K562 (cell line): Measurements from ENCODE around the gene RASGEF1C. TPM values are rescaled to one million over a fixed set of nuclear protein-coding genes. Genes with fewer than 3 reads are reported as not detected.
A peak's percentile ranks its signal among the peaks of the same experiment; 100 is the strongest.

Experiments
- E2F3 ChIP-seq: fragments of 250-450 bp; sonication (Bioruptor Pico); IDR thresholded peaks from 2 replicates; pipeline ENCODE4 v1.4.0; 2020; ENCODE audit warnings: mild to moderate bottlenecking
- ETV5 ChIP-seq: sonication (generic); formaldehyde crosslinking; IDR thresholded peaks from 2 replicates; pipeline ENCODE4 v1.4.0; 2020; ENCODE audit warnings: low read depth, mild to moderate bottlenecking, missing genetic modification reagents
- EZH2 ChIP-seq: IDR thresholded peaks from 2 replicates; pipeline ENCODE4 v1.6.1; 2012; ENCODE audit warnings: low read depth, mild to moderate bottlenecking, inconsistent platforms, low read length, borderline replicate concordance
- HDAC2 ChIP-seq: fragments of 450-650 bp; IDR thresholded peaks from 2 replicates; pipeline ENCODE4 v1.6.1; 2016; ENCODE audit warnings: mild to moderate bottlenecking
- LCOR ChIP-seq: sonication (generic); formaldehyde crosslinking; IDR thresholded peaks from 2 replicates; pipeline ENCODE4 v1.8.0; 2022; ENCODE audit warnings: mild to moderate bottlenecking, missing genetic modification reagents
- MTA3 ChIP-seq: fragments of 450-650 bp; formaldehyde crosslinking; IDR thresholded peaks from 2 replicates; pipeline ENCODE4 v1.6.1; 2017; ENCODE audit warnings: mild to moderate bottlenecking, borderline replicate concordance
- NCOA2 ChIP-seq, 2 experiments: fragments of 450-650 bp; IDR thresholded peaks; 2 replicates each; pipeline ENCODE4 v1.6.1; 2018; ENCODE audit warnings: mild to moderate bottlenecking in 2 of 2, moderate library complexity in 1 of 2; ENCODE audit not compliant: partially characterized antibody in 2 of 2
- NFYB ChIP-seq: IDR thresholded peaks from 2 replicates; pipeline ENCODE4 v1.6.1; 2011; ENCODE audit warnings: mild to moderate bottlenecking, moderate library complexity; ENCODE audit not compliant: insufficient read length; ENCODE audit errors: extremely low read depth
- NR2C2 ChIP-seq, 2 experiments: fragments of 200-800 bp in 1 of 2; sonication (Bioruptor generic) in 1 of 2; sonication (generic) in 1 of 2; formaldehyde crosslinking in 1 of 2; IDR thresholded peaks; 2 replicates each; pipeline versions ENCODE4 v1.6.1 to v1.8.0; 2016 to 2022; ENCODE audit warnings: mild to moderate bottlenecking in 1 of 2, missing compliant biosample characterization in 1 of 2, missing genetic modification characterization in 1 of 2, missing genetic modification reagents in 1 of 2
- THRAP3 ChIP-seq: fragments of 450-650 bp; IDR thresholded peaks from 2 replicates; pipeline ENCODE4 v1.6.1; 2016; ENCODE audit warnings: mild to moderate bottlenecking, inconsistent platforms, borderline replicate concordance
- TSC22D4 ChIP-seq: fragments of 450-650 bp; IDR thresholded peaks from 2 replicates; pipeline ENCODE4 v1.6.1; 2016; ENCODE audit warnings: missing genetic modification characterization, missing biosample characterization, control low read depth
- U2AF2 ChIP-seq: fragments of 200-400 bp; formaldehyde crosslinking; optimal IDR thresholded peaks from 2 replicates; pipeline ENCODE3; 2017; ENCODE audit warnings: low read depth, mild to moderate bottlenecking, low read length
- ZC3H4 ChIP-seq: sonication (generic); formaldehyde crosslinking; IDR thresholded peaks from 2 replicates; pipeline ENCODE4 v1.9.0; 2021; ENCODE audit warnings: missing genetic modification reagents, borderline replicate concordance
- ZNF134 ChIP-seq: fragments of 250-450 bp; sonication (Bioruptor Pico); conservative IDR thresholded peaks from 2 replicates; pipeline ENCODE4 v1.4.0; 2020
- ZNF24 ChIP-seq: fragments of 450-650 bp; IDR thresholded peaks from 2 replicates; pipeline ENCODE4 v1.6.1; 2016
- polyA plus RNA-seq, 8 experiments: library from polyadenylated mRNA; depleted of rRNA in 4 of 8; stranded (reverse) in 5 of 8; unstranded in 3 of 8; fragments of >200 nt; fragmentation: Nextera tagmentation in 2 of 8; fragmentation: Illumina TruSeq in 1 of 8; extraction: Ambion mirVana in 2 of 8; extraction: Trizol in 1 of 8; gene quantifications; 2 replicates each; pipeline versions ENCODE4 v1.2.1 to v1.2.3, GENCODE V29; 2011 to 2014; ENCODE audit warnings: inconsistent platforms in 1 of 8, missing spikeins in 1 of 8
- total RNA-seq, 7 experiments: library from RNA; depleted of rRNA in 6 of 7; stranded (reverse); fragments of >200 nt in 6 of 7; fragmentation: Illumina TruSeq in 2 of 7; extraction: Trizol in 2 of 7; gene quantifications; 2 replicates each; pipeline versions ENCODE4 v1.2.1 to v1.2.3, GENCODE V29; 2011 to 2021; ENCODE audit warnings: low replicate concordance in 1 of 7
- TF ChIP-seq, protein P1 (sequence below): fragments of 250-450 bp; sonication (Bioruptor Pico); IDR thresholded peaks from 2 replicates; pipeline ENCODE4 v1.4.0; 2020; ENCODE audit warnings: borderline replicate concordance
- TF ChIP-seq, protein P2 (sequence below): fragments of 450-650 bp; IDR thresholded peaks from 2 replicates; pipeline ENCODE4 v1.7.1; 2018; ENCODE audit warnings: mild to moderate bottlenecking, low read depth; ENCODE audit not compliant: partially characterized antibody
- TF ChIP-seq, protein P3 (sequence below): sonication (generic); formaldehyde crosslinking; IDR thresholded peaks from 2 replicates; pipeline ENCODE4 v1.5.0; 2020; ENCODE audit warnings: missing genetic modification reagents
- TF ChIP-seq, protein P4 (sequence below), 2 experiments: fragments of 200-800 bp in 1 of 2; sonication (Bioruptor generic) in 1 of 2; sonication (generic) in 1 of 2; formaldehyde crosslinking in 1 of 2; IDR thresholded peaks in 1 of 2; conservative IDR thresholded peaks in 1 of 2; 2 replicates each; pipeline versions ENCODE4 v1.5.0 to v1.6.1; 2016 to 2020; ENCODE audit warnings: missing compliant biosample characterization in 1 of 2, missing genetic modification characterization in 1 of 2, missing genetic modification reagents in 1 of 2
- TF ChIP-seq, protein P5 (sequence below): fragments of 250-450 bp; sonication (Bioruptor Pico); IDR thresholded peaks from 2 replicates; pipeline ENCODE4 v1.6.1; 2021; ENCODE audit warnings: mild to moderate bottlenecking

RASGEF1C gene
- total and polyA plus RNA-seq, 9 of the 15 experiments (the other 6 are each of a cell fraction or from before 2014, with no cell fraction given), result 0.04 to 1.1 (median 0.21) TPM; not detected in 4

DNA sequence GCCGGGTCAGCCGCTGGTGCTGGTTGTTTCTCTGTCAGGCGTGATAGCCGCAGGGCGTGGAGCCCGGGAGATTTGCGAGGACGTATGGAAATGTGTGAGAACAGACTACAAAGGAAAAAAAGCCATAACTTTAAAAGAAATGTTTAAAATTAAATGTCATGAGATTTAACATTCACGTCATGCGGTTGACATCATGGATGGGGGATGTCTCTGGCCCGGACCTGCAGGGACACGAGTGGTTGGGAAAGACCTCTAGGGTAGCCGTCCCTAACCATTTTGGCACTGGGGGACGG lies 136.8 kb downstream of the RASGEF1C start (continued):
- TF ChIP-seq, protein P1, sequence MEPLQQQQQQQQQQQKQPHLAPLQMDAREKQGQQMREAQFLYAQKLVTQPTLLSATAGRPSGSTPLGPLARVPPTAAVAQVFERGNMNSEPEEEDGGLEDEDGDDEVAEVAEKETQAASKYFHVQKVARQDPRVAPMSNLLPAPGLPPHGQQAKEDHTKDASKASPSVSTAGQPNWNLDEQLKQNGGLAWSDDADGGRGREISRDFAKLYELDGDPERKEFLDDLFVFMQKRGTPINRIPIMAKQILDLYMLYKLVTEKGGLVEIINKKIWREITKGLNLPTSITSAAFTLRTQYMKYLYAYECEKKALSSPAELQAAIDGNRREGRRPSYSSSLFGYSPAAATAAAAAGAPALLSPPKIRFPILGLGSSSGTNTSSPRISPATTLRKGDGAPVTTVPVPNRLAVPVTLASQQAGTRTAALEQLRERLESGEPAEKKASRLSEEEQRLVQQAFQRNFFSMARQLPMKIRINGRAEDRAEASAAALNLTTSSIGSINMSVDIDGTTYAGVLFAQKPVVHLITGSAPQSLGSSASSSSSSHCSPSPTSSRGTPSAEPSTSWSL (CRISPR knock-in tag), result no peak
- TF ChIP-seq ZNF134 (CRISPR knock-in tag) (no peak), HDAC2 (no peak), ZNF24 (no peak), NCOA2 (IDR thresholded peaks at IDR 0.05; ENCODE audit: partially characterized antibody in 2 of 2) (no peak), NR2C2 (CRISPR knock-in tag; IDR thresholded peaks at IDR 0.05) (no peak), NR2C2 (tag; IDR thresholded peaks at IDR 0.05) (0 out of 2 replicates have a peak, but pooled peaks have one; percentile 46), THRAP3 (no peak), MTA3 (0 out of 2 replicates have a peak, but pooled peaks have one; percentile 50), U2AF2 (no peak), LCOR (peak; percentile 88; the same call in 1 of the 2 replicates), EZH2 (no peak), TSC22D4 (tag) (no peak), ETV5 (CRISPR knock-in tag) (no peak), ZC3H4 (no peak), E2F3 (CRISPR knock-in tag) (peak; percentile 6; the same call in 1 of the 2 replicates), NFYB (no peak)
- TF ChIP-seq, protein P2, sequence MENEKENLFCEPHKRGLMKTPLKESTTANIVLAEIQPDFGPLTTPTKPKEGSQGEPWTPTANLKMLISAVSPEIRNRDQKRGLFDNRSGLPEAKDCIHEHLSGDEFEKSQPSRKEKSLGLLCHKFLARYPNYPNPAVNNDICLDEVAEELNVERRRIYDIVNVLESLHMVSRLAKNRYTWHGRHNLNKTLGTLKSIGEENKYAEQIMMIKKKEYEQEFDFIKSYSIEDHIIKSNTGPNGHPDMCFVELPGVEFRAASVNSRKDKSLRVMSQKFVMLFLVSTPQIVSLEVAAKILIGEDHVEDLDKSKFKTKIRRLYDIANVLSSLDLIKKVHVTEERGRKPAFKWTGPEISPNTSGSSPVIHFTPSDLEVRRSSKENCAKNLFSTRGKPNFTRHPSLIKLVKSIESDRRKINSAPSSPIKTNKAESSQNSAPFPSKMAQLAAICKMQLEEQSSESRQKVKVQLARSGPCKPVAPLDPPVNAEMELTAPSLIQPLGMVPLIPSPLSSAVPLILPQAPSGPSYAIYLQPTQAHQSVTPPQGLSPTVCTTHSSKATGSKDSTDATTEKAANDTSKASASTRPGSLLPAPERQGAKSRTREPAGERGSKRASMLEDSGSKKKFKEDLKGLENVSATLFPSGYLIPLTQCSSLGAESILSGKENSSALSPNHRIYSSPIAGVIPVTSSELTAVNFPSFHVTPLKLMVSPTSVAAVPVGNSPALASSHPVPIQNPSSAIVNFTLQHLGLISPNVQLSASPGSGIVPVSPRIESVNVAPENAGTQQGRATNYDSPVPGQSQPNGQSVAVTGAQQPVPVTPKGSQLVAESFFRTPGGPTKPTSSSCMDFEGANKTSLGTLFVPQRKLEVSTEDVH, result no peak
- TF ChIP-seq, protein P3, sequence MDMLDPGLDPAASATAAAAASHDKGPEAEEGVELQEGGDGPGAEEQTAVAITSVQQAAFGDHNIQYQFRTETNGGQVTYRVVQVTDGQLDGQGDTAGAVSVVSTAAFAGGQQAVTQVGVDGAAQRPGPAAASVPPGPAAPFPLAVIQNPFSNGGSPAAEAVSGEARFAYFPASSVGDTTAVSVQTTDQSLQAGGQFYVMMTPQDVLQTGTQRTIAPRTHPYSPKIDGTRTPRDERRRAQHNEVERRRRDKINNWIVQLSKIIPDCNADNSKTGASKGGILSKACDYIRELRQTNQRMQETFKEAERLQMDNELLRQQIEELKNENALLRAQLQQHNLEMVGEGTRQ (CRISPR knock-in tag), result no peak
- TF ChIP-seq, protein P4, sequence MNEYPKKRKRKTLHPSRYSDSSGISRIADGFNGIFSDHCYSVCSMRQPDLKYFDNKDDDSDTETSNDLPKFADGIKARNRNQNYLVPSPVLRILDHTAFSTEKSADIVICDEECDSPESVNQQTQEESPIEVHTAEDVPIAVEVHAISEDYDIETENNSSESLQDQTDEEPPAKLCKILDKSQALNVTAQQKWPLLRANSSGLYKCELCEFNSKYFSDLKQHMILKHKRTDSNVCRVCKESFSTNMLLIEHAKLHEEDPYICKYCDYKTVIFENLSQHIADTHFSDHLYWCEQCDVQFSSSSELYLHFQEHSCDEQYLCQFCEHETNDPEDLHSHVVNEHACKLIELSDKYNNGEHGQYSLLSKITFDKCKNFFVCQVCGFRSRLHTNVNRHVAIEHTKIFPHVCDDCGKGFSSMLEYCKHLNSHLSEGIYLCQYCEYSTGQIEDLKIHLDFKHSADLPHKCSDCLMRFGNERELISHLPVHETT (CRISPR knock-in tag; conservative IDR thresholded peaks at IDR 0.05 in 1 of 2, IDR thresholded peaks at IDR 0.05 in 1 of 2), result no peak
- TF ChIP-seq, protein P5, sequence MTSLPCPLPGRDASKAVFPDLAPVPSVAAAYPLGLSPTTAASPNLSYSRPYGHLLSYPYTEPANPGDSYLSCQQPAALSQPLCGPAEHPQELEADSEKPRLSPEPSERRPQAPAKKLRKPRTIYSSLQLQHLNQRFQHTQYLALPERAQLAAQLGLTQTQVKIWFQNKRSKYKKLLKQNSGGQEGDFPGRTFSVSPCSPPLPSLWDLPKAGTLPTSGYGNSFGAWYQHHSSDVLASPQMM (CRISPR knock-in tag), result no peak
